Ammon's horn (tissue), 1 donor: ENCODE results near the gene STT3B.

Source experiments
- DNase-seq: peaks from one replicate; pipeline ENCODE4 v3.0.0-alpha.2; 2016; ENCODE audit warnings: low spot score

The STT3B gene

DNA sequence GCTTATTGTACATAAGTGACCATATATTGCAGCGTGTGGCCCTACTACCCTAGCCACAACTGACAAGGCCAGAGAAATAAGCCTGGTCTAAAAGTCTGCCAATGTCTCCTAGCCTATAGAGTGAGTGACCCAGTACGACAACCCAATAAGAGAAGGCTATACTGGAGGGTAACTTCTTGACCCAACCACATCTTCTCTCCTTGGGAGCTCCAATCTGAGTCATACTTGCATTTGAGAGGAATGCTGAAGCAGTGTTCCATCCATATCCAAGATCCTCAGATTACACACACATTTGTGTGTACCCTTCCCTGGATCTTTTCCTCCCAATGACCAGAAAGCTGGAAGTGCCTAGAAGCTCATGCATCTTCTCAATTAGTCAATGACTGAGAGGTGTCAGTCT, 11.3 kb upstream of the STT3B start:
- DNase-seq, result no peak

DNA sequence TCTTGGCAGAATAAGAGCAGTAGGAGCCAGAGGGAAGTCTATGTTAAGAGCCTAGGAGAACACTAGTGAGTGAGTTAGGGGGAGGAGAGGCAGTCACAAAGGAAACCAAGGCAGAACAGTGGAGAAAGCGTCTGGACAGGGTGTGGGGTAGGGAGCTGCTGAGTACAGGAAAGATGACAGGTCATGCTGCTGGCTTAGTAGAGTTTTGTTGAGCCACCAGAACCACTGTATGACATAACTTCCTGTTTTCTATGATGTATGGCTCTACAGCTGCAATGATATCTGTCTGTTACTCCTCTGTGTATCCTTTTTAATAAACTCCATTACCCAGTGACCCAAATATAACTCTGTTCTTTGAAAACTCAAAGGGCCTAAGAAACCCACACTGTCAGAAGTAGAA, 10.6 kb upstream of the STT3B start:
- DNase-seq, result no peak

DNA sequence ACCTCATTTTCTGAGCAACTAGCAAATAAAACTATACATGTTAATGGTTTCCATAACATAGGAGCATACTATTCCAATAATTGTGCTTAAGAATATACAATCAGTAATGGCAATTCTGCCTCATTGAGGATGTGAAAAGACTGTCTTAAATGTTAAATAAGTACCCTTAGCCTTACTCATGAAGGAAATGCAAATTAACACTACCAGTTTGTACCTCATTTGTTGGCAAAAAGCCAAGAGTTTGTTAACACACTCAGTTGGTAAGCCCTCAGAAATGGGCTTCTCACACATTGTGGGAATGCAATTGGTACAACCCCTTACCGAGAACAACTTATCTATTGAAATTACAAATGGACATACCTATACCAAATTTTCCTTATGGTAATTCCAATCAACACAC, 9.2 kb upstream of the STT3B start:
- no peak for DNase-seq

DNA sequence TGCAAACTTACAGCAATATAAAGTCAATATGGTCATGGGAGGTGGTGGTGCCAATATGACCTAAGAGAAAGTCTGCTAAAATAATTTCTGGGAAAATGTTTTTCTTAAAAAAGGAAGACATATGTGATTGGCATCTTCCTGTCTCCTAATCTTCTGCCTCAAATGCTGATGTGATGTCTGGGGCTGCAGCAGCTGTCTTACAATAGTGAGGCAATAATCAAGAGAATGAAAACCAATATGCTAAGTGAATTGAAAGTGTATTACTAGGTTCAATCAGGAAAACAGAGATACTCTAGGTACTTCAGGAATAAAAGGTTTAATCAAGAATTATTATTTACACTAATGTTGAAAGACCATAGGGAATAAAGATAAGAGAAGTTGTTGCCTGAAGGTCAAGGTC, 7.2 kb upstream of the STT3B start:
- no peak for DNase-seq

DNA sequence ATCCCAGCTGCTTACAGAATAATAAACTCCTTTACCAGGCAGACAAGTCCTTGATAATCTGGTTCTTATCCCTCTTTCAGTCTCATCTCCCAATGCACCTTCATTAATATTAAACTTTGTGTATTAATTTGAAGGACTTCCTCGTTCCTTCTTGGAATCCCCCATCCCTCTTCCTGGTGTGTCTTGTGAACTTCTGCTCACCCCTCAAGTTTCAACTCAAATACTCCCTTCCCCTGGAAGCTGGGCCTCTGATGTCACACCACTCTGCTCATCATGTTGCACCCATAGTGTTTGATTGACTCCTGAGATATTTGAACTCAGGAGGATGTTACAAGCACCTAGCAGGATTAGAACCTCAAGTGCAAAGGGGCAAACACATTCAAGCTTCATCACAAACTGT, 3.3 kb upstream of the STT3B start:
- no peak for DNase-seq

DNA sequence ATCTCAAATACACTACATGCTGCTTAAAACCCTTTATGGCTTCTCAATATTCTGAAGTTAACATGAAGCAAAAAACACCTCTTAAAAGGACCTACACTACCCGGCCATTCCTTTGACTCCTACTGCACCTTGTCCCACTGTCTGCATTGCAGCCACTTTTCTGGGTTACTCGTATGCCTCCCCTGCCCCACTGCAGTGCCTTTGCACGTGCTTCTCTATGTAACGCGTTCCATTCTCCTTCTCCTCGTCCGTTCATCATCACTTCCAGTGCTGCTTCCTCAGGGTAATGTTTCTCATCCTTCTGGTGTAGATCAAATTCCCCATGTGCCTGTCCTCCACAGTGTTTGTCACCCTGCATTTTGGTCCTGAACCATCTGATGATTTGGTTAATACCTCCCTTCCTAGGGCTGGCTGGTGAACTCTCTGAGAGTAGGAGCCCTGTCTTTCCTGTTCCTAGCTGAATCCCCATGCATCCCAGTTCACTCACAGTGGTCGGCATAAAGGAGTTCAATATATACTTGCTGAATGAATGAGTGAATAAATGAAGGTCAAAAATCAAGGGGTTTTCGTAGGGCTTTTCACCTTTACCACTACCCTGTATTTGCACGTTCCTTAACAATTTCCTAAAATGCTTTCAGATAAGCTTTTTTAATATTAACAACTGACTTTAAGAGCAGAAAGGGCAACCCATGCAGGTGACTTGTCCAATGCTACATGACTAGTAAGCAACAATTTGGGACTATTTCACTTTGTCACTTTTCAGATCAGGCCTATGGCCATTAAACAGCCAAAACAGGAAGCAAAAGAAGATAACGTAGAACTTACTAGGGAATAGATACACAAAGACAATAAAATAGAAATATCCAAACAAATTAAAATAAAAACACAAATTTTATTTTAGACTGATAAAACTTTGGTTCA, 2.4 kb upstream of the STT3B start:
- no peak for DNase-seq

DNA sequence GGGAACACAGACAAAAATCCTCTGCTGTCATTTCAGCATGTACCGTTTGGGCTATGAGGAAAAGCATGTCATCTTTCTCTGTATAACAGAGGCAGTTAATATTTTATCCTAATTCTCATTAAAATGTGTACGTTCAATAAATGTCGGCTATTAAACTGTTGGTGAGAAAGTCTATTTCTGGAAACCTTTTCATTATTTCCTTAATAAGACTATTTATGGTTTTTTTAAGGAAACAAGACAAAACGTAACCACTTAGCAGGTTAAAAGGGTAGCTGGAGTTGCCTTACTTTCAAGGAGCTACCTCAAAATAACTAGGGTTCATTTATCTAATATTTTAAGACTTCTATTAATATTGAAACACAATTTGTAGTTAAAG, 1.8 kb upstream of the STT3B start:
- DNase-seq, result no peak

DNA sequence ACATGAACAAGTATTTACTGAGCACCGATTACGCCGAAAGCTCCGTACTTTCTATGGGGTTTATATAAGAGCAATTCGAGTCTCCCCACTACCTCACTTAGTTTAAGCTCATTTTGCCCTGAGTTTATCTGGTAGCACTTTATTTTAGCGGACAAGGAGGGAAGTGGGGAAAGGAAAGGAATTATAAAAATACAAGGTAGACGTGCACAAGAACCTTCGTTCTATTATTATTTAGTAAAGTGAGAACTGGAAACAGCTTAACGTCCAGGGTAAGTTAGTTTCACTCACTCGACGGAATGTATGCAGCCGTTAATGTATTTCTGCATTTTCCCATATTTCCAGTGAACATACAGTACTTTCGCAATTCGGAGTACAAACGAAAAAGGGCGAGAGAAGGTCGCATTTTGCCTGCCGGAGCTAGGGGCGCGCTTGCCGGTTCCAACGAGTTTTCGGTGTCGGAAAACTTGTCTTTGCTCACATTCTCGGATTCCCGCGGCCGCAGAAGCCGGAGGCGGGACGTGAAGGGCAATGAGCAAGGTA, 1.2 kb upstream of the STT3B start:
- DNase-seq, result no peak

DNA sequence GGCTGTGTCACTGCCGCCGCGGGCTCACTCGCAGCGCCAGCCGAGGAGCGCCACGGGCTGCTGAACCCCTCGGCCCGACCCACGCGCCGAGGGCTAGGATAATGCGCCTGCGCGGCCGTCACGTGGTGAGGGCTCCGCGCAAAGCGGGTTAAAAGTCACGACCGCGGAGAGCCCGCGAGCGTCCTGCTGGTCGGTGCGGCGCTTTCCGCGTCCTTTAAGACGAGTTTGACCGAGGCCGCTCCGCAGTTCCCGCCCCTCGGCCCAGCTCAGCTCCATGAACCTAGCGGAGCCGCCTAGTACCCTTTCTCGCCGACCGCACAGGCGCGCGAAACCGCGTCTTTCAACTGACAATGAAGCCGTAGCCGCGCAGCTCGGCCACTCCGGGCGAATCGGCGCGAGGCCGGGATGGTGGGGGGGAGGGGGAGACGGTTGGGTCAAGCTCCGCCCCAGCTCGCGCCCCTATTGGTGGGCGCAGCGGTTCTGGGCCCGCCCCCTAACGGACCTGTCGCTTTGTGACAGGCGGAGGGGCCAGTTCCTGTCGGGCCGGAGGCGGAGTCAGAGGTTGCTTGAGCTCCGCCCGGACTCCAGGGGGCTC, 636 bp upstream of the STT3B start:
- peak; percentile 100 for DNase-seq

DNA sequence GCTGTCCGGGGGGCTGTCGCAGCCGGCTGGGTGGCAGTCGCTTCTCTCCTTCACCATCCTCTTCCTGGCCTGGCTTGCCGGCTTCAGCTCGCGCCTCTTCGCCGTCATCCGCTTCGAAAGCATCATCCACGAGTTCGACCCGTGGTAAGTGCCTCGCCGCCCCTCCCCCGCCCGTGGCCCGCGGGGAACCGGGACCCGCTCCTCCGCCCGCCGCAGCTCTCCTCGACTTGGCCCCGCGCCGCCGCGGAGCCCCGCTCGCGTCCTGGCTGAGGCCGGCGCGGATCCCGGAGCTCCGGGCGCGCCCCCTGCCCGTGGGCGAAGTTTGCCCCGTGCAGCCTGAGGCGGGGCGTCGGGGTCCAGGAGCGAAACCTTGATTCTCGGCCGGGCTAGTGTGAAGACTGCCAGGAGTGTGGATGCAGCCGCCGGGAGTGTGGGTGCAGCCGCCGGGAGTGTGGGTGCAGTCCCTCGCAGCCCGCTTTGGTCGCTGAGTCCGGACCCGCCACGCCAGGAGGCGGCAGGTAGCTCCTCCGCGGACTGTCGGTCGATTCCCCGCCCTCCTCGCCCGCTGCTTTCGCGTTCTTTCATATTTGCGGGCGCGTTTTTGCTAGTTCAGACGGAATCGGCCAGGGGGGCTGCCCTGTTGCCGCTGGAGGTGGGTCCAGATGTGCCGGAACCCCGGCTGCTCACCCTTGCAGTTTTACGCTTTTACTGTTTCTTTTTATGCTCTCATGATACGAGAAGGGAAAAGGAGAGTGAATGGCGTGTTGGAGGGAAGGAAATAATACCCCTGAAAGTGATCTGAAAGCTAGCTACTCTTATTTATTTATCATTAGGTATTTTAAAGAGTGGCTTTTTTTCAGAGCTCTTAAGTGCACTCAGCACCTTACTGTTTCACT, 692 bp downstream of the STT3B start:
- peak; percentile 47 for DNase-seq

DNA sequence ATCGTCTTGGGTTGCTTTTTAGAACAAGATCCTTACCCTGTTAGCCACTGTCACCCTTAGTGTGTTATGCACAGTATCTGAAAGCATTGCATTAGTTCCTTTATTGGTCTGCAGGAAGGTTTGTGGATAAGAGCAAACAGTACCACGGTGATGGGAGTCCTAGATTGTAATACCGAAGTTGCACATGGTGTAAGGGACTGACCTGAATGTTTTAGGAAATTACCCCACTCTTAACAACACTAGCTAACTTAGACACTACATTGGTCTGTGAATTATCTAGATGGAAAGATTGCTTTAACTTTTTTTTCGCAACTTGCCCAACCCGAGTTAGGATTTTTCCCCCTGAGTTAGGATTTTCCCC, 1.3 kb downstream of the STT3B start:
- peak; percentile 29 for DNase-seq

DNA sequence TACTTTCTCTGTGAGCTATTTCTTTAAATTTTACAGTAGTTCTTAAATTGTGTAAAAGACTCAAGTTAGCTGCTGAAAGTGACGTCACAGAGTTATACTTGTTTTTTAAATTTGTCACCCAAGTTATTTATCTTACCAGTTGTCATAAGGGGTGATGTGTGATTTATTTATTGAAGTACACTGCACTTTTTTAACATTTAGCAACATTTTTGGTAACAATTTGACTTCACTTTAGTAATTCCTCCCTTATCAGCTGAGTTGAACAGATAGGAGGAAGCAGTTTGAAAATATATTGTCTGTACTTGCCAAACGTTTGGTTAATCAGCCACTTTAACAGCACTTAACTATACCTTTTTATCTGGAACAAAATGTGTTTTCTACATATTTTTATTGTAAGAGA, 3.8 kb downstream of the STT3B start:
- no peak for DNase-seq

DNA sequence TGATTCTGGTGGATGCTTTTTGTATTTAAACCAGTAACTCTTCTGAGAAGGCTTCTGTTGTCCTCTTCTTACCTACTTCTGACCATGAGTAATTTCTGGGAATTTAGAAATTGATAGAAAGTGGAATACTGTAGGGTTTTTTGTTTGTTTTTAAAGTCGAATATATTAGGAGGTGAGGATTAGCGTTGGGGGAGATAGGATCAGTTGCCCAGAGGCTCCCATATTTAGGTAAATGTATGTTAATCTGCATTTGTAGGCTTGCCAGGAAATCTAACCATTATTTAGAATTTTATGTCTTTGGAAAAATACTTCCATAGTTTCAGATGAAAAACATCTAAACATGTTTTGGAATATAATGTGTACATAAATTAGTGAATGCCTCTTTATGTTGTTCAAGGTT, 6.1 kb downstream of the STT3B start:
- no peak for DNase-seq

DNA sequence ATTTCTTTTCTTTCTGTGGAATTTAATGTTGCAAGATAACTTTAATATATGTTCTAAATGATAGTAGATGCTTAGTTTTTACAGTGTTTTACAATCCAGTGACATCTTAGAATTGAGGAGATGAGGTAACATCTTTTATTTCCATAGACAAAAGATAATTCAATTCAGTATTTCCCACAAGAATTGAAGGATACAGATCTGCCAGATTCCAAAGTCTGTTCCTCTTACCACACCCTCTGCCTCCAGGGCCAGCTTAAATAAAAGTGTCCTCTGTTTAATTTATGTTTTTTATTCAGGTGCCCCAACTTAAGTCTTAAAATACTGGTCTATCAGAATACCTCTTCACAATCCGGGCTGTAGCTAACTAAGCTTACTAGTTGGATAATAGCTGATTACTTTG, 6.5 kb downstream of the STT3B start:
- DNase-seq, result no peak

DNA sequence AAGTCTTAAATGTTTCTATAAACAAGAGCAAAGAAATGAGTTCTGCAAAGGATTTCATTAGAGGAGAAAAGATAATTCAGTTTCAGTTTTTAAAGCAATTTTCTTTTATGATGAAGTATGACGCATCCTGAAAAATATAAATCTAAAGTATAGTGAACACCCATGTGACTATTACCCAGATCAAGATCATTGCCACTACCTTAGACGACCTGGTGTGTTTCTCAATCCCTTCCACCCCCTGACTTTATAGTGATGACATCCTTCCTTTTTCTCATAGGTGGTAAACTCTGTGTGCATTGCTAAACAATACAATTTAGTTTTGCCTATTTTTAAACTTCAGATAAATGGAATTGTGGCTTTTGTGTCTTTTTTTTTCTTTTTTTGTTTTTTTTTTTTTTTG, 8.4 kb downstream of the STT3B start:
- DNase-seq, result no peak

DNA sequence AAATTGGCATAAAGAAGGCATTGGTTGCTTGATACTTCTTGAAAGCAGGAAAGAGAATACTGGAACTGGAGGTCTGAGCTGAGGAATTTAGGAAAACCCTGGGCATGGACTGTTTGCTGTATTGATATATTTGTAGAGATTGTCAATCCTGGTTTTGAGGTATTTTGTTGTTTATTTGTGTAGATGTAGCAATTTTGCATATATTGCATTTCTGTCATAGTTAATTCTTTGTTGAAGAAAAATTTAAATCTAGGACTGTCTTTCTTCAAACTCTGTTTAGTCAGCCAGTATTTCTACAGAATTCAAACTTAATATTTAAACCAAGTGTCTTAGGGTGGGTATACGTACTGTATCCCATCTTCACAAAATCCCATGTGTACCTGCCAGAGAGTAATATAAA, 9.5 kb downstream of the STT3B start:
- DNase-seq, result no peak

DNA sequence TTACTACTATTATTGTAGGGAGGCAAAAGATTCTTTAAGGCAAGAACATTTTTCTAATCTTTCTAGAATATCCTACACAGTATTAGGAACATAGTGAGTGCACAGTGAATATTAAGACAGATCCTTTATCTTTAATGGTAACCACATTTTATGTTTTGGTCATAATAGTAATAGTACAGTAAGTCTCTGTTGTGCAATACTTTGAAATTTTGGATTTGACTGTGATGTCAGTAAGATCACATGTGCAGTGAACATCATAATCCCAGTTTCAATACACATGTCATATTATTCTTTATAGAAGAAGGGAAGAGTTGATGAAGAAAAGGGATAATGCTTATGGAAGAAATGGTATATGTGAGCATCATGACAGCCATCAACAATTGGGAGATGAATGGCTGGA, 10.7 kb downstream of the STT3B start:
- no peak for DNase-seq

DNA sequence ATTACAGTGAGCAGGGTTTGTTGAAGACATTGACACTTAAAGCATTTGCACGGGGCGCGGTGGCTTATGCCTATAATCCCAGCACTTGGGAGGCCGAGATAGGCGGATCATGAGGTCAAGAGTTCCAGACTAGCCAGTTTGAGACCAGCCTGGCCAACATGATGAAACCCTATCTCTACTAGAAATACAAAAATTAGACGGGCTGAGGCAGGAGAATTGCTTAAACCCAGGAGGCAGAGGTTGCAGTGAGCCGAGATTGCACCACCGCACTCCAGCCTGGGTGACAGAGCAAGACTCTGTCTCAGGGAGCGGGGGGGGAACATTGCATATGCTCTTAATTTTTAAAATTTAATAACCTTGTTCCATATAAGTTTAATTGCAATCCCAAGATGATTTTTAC, 11.9 kb downstream of the STT3B start:
- DNase-seq, result no peak

DNA sequence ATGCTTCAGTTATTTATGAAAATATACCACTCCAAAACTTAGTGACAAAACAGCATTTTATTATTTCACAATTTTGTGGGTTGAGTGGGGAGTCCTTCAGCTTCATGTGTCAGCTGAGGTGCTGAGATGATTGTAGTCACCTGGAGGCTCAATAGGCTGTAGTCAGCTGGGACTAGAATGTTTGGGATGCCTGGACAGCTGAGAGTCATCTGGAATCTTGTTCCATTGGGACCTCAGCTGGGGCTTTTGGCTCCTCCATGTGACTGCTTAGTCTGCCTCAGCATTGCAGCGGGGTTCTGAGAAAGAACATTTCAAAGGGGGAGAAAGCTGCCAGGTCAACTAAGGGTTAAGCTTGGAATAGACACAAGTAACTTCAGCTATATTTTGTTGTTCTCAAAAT, 13.4 kb downstream of the STT3B start:
- DNase-seq, result no peak

DNA sequence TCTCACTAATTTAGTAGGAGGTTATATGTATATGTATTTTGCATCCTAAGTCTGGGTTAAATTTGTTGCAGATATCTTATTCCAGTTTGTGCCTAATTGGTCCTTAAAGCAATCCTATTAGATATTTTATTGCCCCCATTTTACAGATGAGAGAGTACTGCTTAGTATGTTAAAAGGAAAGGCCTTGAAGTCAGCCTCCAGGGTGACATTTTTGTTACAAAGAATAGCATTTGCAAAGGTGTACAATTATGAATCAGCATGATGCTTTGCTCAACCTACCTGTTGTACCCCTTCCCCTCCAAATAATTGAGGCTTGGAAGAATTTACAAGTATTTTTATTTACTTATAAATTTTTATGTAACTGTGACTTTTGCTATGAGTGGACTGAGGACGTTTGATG, 14.0 kb downstream of the STT3B start:
- DNase-seq, result no peak

DNA sequence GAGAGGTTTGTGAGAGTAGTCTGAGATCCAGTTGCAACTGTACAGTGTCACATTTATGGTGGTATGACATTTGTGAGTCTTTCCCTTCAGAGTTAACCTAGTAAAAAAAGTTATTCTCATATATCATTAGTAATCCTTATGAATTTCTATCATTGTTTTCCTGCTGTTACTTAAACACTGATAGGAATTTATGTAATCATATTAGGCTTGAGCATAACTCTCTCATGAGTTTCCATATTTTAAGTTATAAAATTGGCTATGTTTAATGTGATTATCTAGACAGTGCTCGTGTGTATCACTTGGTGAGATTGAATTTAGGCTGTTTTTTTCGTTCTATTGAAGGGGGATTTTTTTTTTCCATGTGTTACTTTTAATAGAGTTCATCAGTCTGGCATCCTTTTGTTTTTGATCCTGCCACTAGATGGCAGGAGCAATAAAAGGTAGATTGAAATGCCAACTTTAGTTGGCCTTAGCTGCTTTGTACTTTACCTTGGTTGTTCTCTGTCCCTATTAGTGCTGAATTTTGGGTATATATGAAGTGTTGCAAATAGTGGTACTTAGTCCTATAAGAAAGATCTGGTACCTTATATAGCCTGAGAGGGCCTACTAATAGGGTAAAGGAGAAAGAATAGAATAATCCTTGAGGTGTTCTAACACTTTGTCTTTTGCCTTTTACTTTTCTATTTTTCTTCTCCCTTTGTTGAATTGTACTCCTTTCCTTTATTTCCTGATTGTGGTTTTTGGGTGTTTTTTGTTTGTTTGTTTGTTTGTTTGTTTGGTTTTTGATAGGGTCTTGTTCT, 17.9 kb downstream of the STT3B start:
- peak; percentile 40 for DNase-seq

DNA sequence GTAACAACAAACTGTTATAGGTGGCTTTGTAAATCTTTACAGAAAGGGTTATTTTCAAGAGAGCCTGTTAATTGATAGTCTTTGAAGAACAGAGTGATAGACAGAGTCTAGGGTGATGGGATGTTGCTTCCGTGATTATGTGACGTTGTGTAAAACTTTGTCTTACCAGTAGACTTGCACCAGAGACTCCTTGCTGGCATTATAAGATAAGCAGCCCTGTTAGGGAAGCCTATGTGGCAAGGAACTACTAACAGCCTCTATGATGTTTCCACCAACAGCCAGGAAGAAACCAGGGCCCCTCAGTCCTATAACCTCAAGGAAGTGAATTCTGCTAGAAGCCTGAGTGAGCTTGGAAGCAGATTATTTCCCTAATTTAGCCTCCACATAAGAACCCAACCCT, 18.9 kb downstream of the STT3B start:
- DNase-seq, result no peak
